ENCODE data around the gene KCNF1. TPM values are rescaled to one million over a fixed set of nuclear protein-coding genes. Genes with fewer than 3 reads are reported as not detected.

Gene KCNF1
- polyA plus RNA-seq, 3 donors, result not detected

DNA sequence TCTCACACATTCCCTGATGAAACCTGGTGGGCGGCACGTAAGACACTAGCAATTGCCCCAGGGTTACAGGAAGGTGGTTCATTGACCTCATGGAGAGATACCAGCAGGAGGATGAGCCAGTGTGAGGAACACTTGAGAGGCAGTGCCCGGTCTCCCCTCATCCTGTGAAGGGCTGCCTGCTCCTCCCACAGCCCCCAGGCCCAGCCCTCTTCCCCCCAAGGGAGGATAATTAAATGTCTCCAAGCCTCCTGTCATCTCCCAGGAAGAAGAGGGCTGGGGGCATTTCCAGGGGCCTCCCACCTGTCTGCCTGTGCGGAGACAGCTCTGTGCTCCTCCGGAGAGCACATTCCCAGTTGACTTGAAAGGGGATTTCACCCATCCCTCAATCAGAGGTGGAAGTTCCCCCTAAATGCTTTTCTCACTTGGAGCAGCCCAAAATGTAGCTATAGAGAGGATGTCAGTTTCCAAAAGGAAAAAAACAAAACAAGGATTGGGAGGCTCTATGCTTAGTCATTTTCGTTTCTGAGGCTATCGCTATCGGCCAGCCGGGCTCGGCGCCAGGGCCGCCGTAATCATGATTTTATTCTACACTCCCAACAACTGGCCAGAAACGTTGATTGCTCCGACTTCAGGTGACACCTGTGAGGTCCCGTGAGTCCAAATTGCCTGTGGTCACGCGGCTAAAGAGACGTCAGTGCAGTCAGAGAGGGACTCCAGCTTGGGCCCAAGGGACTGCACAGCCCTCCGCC lies 7.1 kb downstream of the KCNF1 start:
- Histone ChIP-seq H3K9me3 (replicated peaks in 1 of 2; ENCODE audit: control insufficient read depth in 1 of 2, insufficient read depth in 1 of 2, low read length in 2 of 2) (no peaks in the 10 kb centered on the region), H3K4me1 (ENCODE audit: control insufficient read depth in 1 of 2, insufficient read depth in 2 of 2, low read length in 2 of 2) (no peaks in the 10 kb centered on the region), H3K27me3 (ENCODE audit: control insufficient read depth in 2 of 2, insufficient read depth in 2 of 2, low read length in 2 of 2) (peaks cover 0 to 15% of the 10 kb centered on the region in 2 donors), H4K20me1 (ENCODE audit: insufficient read depth, low read length) (no peaks in the 10 kb centered on the region), H3K4me3 (replicated peaks in 1 of 3; ENCODE audit: low read depth in 2 of 3, low read length in 3 of 3) (no peak overlapping the region), H3K79me2 (ENCODE audit: insufficient read depth, low read length) (no peaks in the 10 kb centered on the region), H3K4me2 (replicated peaks; ENCODE audit: extremely low read depth, low read length, poor library complexity, severe bottlenecking) (no peak overlapping the region), H2AFZ (ENCODE audit: insufficient read depth, low read depth, low read length, poor library complexity, severe bottlenecking) (no peak overlapping the region), H3K27ac (ENCODE audit: low read depth in 1 of 2, low read length in 2 of 2) (no peak overlapping the region), H3K36me3 (replicated peaks in 1 of 2; ENCODE audit: control insufficient read depth in 1 of 2, insufficient read depth in 2 of 2, low read length in 2 of 2) (no peaks in the 10 kb centered on the region), H3K9ac (ENCODE audit: insufficient read depth, low read length, poor library complexity, severe bottlenecking) (no peak overlapping the region)
- TF ChIP-seq, protein P1, sequence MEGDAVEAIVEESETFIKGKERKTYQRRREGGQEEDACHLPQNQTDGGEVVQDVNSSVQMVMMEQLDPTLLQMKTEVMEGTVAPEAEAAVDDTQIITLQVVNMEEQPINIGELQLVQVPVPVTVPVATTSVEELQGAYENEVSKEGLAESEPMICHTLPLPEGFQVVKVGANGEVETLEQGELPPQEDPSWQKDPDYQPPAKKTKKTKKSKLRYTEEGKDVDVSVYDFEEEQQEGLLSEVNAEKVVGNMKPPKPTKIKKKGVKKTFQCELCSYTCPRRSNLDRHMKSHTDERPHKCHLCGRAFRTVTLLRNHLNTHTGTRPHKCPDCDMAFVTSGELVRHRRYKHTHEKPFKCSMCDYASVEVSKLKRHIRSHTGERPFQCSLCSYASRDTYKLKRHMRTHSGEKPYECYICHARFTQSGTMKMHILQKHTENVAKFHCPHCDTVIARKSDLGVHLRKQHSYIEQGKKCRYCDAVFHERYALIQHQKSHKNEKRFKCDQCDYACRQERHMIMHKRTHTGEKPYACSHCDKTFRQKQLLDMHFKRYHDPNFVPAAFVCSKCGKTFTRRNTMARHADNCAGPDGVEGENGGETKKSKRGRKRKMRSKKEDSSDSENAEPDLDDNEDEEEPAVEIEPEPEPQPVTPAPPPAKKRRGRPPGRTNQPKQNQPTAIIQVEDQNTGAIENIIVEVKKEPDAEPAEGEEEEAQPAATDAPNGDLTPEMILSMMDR (IDR thresholded peaks at IDR 0.05), result no peak
- intact Hi-C loops (cut with micrococcal nuclease), result no loop called here
- Mint-ChIP-seq H3K36me3 (no peaks in the 10 kb centered on the region), H3K4me3 (no peak overlapping the region), H3K9me3 (no peaks in the 10 kb centered on the region), H3K27me3 (ENCODE audit: low read depth in 3 of 3) (peaks cover 15 to 23% (median 20%) of the 10 kb centered on the region in 3 donors), H3K27ac (peak overlapping the region in 1 of 7 donors; percentile 35), H3K4me1 (no peaks in the 10 kb centered on the region)
- DNase-seq, result no peak
- 90% methylated on average over 15 of the region's 20 CpGs for WGBS (ENCODE audit: insufficient coverage)

DNA sequence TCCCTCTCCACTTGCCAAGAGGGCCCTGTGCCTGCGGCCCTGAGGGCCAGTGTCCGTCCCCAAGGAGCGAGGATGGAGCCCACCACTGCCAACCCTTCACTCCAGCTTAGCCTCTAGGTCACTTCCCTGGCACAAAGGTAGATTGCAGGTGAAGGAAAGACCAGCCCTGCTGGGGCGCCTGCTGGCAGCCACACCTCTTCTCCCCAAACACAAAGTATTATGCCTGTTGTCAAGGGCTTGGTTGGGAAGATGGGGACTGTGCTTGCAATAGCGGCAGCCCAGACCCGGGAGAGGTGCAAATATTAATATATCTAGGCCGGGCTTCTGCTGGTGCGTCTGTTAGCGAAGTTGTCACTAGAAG lies 7.7 kb downstream of the KCNF1 start:
- no peaks in the 10 kb centered on the region for H3K79me2 ChIP-seq (ENCODE audit: insufficient read depth, low read length)
- no peak overlapping the region for H3K27ac Mint-ChIP-seq
- H3K9me3 ChIP-seq (replicated peaks in 1 of 2; ENCODE audit: control insufficient read depth in 1 of 2, insufficient read depth in 1 of 2, low read length in 2 of 2), result no peaks in the 10 kb centered on the region
- H3K27ac ChIP-seq (ENCODE audit: low read depth in 1 of 2, low read length in 2 of 2), result no peak overlapping the region
- no peaks in the 10 kb centered on the region for H3K36me3 ChIP-seq (replicated peaks in 1 of 2; ENCODE audit: control insufficient read depth in 1 of 2, insufficient read depth in 2 of 2, low read length in 2 of 2)
- H3K27me3 ChIP-seq (ENCODE audit: control insufficient read depth in 2 of 2, insufficient read depth in 2 of 2, low read length in 2 of 2), result peaks cover 0 to 10% of the 10 kb centered on the region in 2 donors
- no peak overlapping the region for H3K9ac ChIP-seq (ENCODE audit: insufficient read depth, low read length, poor library complexity, severe bottlenecking)
- H2AFZ ChIP-seq (ENCODE audit: insufficient read depth, low read depth, low read length, poor library complexity, severe bottlenecking), result no peak overlapping the region
- peaks cover 12 to 20% (median 20%) of the 10 kb centered on the region in 3 donors for H3K27me3 Mint-ChIP-seq (ENCODE audit: low read depth in 3 of 3)
- intact Hi-C loops (cut with micrococcal nuclease), result no loop called here
- no peaks in the 10 kb centered on the region for H3K4me1 Mint-ChIP-seq
- H3K4me3 ChIP-seq (replicated peaks in 1 of 3; ENCODE audit: low read depth in 2 of 3, low read length in 3 of 3), result no peak overlapping the region
- no peaks in the 10 kb centered on the region for H3K4me1 ChIP-seq (ENCODE audit: control insufficient read depth in 1 of 2, insufficient read depth in 2 of 2, low read length in 2 of 2)
- no peaks in the 10 kb centered on the region for H4K20me1 ChIP-seq (ENCODE audit: insufficient read depth, low read length)
- H3K4me2 ChIP-seq (replicated peaks; ENCODE audit: extremely low read depth, low read length, poor library complexity, severe bottlenecking), result no peak overlapping the region
- 95% methylated on average over 8 of the region's 9 CpGs for WGBS (ENCODE audit: insufficient coverage)
- no peaks in the 10 kb centered on the region for H3K36me3 Mint-ChIP-seq
- H3K4me3 Mint-ChIP-seq, result no peak overlapping the region
- no peak for DNase-seq
- TF ChIP-seq, protein P1 (IDR thresholded peaks at IDR 0.05), result no peak
- no peaks in the 10 kb centered on the region for H3K9me3 Mint-ChIP-seq

Data from CD14-positive monocyte (primary cell).